DMS53 treated with DMSO at 0.1 percent for 48 hours (cell line): ENCODE measurements around the gene WTIP.

Experiments
- DNase-seq: peaks from one replicate; lab custom pipeline; 2025; ENCODE audit not compliant: unreplicated experiment; lab: John Stamatoyannopoulos, UW

WTIP gene

DNA sequence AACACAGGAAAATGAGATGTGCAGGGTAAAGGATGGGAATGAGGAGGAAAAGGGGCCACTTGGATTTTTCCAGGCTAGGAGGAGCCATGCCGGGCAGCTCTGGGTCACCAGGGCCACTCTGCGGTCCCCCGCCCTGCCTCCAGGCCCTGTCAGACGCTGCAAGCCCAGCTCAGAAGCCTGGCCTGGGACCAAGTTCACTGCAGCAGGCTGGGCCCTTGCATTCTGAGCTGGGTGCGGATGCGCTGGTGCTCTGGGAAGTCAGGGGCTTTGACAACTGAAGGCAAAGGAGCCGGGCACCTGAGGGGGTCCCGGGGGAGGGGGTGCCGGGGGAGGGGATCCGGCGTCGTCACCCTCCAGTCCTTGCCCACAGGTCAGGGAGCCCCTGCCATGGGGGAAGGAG, 77.5 kb downstream of the WTIP start:
- no peak for DNase-seq

GRCh38 chr19:34560229-34560628, 78.7 kb downstream of the WTIP start:
- DNase-seq = no peak
